ENCODE results near the gene RELA.

The RELA gene

GRCh38 chr11:65609665-65610064, 53.1 kb downstream of the RELA start:
- DNase-seq (ENCODE audit: low read depth) = no peak
- no peak for TF ChIP-seq CTCF (conservative IDR thresholded peaks at IDR 0.05; ENCODE audit: low read depth, low read length)
- no peak overlapping the region for H3K4me3 ChIP-seq (ENCODE audit: low read depth, low read length)

- TF ChIP-seq CTCF (conservative IDR thresholded peaks at IDR 0.05; ENCODE audit: low read depth, low read length) = no peak
- no peak overlapping the region for H3K4me3 ChIP-seq (ENCODE audit: low read depth, low read length)
- no peak for DNase-seq (ENCODE audit: low read depth)
Observed at GRCh38 chr11:65609229-65609628, 53.5 kb downstream of the RELA start.

- H3K4me3 ChIP-seq (ENCODE audit: low read depth, low read length) = peak overlapping the region; percentile 47
- TF ChIP-seq CTCF (conservative IDR thresholded peaks at IDR 0.05; ENCODE audit: low read depth, low read length) = no peak
- DNase-seq (ENCODE audit: low read depth) = no peak
Observed at GRCh38 chr11:65607614-65608426, 54.9 kb downstream of the RELA start.

GRCh38 chr11:65606876-65607613, 55.7 kb downstream of the RELA start:
- no peak for TF ChIP-seq CTCF (conservative IDR thresholded peaks at IDR 0.05; ENCODE audit: low read depth, low read length)
- DNase-seq (ENCODE audit: low read depth) = peak; percentile 96
- H3K4me3 ChIP-seq (ENCODE audit: low read depth, low read length) = peak overlapping the region; percentile 47

GRCh38 chr11:65604258-65604657, 58.5 kb downstream of the RELA start:
- no peak overlapping the region for H3K4me3 ChIP-seq (ENCODE audit: low read depth, low read length)
- TF ChIP-seq CTCF (conservative IDR thresholded peaks at IDR 0.05; ENCODE audit: low read depth, low read length) = no peak
- no peak for DNase-seq (ENCODE audit: low read depth)
